RPMI7951 (cell line): ENCODE results near the gene DMAC2L. TPM values are rescaled to one million over a fixed set of nuclear protein-coding genes. Genes with fewer than 3 reads are reported as not detected.
"Not testable (repeated sequence)": the region's sequence is repeated elsewhere in the genome, so short reads cannot be mapped to it uniquely, and the experiment has no call there.

Experiments
- DNase-seq: peaks from one replicate; pipeline ENCODE4 v3.0.0-alpha.2; 2012; ENCODE audit warnings: low read depth
- total RNA-seq: library from RNA; depleted of rRNA; stranded (reverse); fragments of >200 nt; shearing (Covaris generic); gene quantifications from 2 replicates; pipeline ENCODE4 v1.2.3, GENCODE V29; 2014; rRNA removed

DMAC2L gene
- total RNA-seq, result 8.8 and 9.0 TPM in 2 replicates

GRCh38 chr14:50311972-50312733 is at the start of gene DMAC2L, which contains the start of gene L2HGDH:
Gene DMAC2L (plus strand): TSS chr14:50312324. CDS start chr14:50321488, 9,164 bp downstream.
Gene L2HGDH (minus strand): TSS chr14:50312229. CDS start chr14:50312150, 79 bp downstream.
- peak; percentile 91 for DNase-seq

GRCh38 chr14:50262865-50263264 is 49.3 kb upstream of the DMAC2L start:
- no peak for DNase-seq

GRCh38 chr14:50263321-50263720 is 48.8 kb upstream of the DMAC2L start:
- DNase-seq, result no peak

- DNase-seq, result no peak
Measured at GRCh38 chr14:50265029-50265428, 47.1 kb upstream of the DMAC2L start.

- no peak for DNase-seq
Measured at GRCh38 chr14:50270932-50271331, 41.2 kb upstream of the DMAC2L start.

GRCh38 chr14:50272498-50272897 is 39.6 kb upstream of the DMAC2L start:
- DNase-seq, result peak; percentile 3

- DNase-seq, result no peak
Measured at GRCh38 chr14:50285861-50286260, 26.3 kb upstream of the DMAC2L start.

- DNase-seq, result no peak
Measured at GRCh38 chr14:50288146-50288545, 24.0 kb upstream of the DMAC2L start.

GRCh38 chr14:50290306-50290705 is 21.8 kb upstream of the DMAC2L start:
- no peak for DNase-seq

- DNase-seq, result no peak
Measured at GRCh38 chr14:50299585-50299984, 12.5 kb upstream of the DMAC2L start.

- no peak for DNase-seq
Measured at GRCh38 chr14:50301914-50302313, 10.2 kb upstream of the DMAC2L start.

- no peak for DNase-seq
Measured at GRCh38 chr14:50303744-50304471, 8.2 kb upstream of the DMAC2L start.

- DNase-seq, result no peak
Measured at GRCh38 chr14:50308363-50308915, 3.7 kb upstream of the DMAC2L start.

- DNase-seq, result no peak
Measured at GRCh38 chr14:50310445-50310844, 1.7 kb upstream of the DMAC2L start.

GRCh38 chr14:50311337-50311971 is 670 bp upstream of the DMAC2L start:
- no peak for DNase-seq

GRCh38 chr14:50312734-50313054 is 570 bp downstream of the DMAC2L start:
- DNase-seq, result no peak

- DNase-seq, result not testable (repeated sequence)
Measured at GRCh38 chr14:50314098-50314497, 2.0 kb downstream of the DMAC2L start.

GRCh38 chr14:50318031-50318626 is 6.0 kb downstream of the DMAC2L start:
- DNase-seq, result peak; percentile 37

- no peak for DNase-seq
Measured at GRCh38 chr14:50319293-50319692, 7.2 kb downstream of the DMAC2L start.

GRCh38 chr14:50319721-50320120 is 7.6 kb downstream of the DMAC2L start:
- DNase-seq, result no peak

- peak; percentile 42 for DNase-seq
Measured at GRCh38 chr14:50320283-50320682, 8.2 kb downstream of the DMAC2L start.
